ENCODE measurements around the gene PPP1R1A.
A peak's percentile ranks its signal among the peaks of the same experiment; 100 is the strongest.

PPP1R1A gene

GRCh38 chr12:54603173-54603814, 14.8 kb upstream of the PPP1R1A start:
- peak; percentile 67 for DNase-seq

- no peak for DNase-seq
Observed at GRCh38 chr12:54602661-54603060, 14.2 kb upstream of the PPP1R1A start.

DNA sequence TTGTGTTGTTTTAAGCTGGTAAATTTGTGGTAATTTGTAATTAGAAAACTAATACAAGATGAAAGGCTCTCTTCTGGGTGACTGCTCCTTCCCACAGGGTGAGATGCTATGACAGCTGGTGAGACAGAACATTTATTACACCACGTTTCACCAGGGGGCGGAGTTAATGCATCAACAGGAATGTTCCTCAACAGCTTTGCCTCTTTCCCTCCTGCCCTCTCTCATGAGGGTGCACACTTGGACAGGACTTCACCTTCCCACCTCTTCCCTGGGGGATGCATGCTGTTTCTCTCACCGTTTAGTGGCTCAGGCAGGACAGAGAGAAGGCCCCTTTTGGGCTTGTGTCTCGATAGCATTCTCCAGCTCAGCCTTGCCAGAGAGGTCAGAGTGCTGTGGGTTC, 13.4 kb upstream of the PPP1R1A start:
- no peak for DNase-seq

GRCh38 chr12:54598970-54599369, 10.5 kb upstream of the PPP1R1A start:
- DNase-seq, result no peak

GRCh38 chr12:54596526-54596946, 8.1 kb upstream of the PPP1R1A start:
- DNase-seq, result peak; percentile 49

DNA sequence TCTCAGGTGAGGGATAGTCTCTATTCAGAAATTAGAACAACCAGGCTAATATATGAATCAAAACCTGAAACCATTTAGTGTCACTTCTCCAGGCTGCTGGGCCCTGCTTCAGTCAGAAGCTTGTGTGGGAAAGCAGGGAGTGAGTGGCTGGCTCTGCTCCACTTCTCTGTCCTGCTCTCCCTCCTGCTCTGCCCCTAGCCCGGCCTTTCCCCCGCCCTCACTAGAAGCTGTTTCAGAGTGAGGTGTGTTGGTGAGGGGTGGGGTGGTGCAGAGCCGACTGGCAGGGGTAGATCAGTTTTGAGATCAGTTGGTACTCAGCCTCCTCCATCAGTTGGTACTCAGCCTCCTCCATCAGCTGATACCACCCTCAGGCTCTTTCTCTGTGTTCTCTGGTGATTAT, 7.0 kb upstream of the PPP1R1A start:
- DNase-seq, result no peak

DNA sequence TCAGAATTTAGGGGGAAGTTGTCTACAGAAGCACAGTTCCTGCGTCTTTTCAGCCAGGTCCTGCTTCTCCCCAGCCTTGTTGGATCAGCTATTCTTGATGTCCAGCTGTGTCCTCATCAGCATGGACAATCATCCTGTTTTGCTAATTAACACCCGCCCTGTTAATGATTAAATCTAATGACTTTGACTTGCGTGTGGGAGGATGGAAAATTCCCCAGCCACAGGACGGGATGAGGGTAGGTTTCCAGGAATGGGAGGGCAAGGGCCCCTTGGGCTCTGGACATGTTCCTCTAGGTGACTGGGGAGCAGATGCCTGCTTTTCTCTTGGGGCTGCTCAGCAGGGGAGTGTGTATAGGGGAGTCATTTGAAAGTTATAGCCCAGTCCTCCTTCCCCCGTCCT, 5.3 kb upstream of the PPP1R1A start:
- DNase-seq, result no peak

GRCh38 chr12:54593135-54593534, 4.7 kb upstream of the PPP1R1A start:
- DNase-seq, result no peak

DNA sequence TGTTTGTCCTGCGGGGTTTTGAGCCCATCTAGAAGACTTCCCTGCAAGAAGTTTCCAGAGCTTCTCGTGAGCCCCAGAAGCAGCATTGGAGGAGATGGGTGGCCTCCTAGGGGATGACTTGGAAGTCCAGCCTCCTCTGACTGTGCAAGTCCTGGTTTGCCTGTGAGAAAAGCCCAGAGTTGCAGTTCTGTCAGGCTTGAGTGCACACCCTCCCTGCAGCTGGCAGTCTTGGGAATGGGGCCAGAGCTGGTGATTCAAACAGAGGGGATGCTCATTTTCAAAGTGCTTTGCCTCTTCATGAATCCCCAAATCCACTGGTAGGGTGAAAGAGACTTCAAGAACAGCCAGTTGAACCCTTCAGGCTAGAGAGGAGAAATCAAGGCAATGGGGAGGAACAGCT, 3.9 kb upstream of the PPP1R1A start:
- no peak for DNase-seq

DNA sequence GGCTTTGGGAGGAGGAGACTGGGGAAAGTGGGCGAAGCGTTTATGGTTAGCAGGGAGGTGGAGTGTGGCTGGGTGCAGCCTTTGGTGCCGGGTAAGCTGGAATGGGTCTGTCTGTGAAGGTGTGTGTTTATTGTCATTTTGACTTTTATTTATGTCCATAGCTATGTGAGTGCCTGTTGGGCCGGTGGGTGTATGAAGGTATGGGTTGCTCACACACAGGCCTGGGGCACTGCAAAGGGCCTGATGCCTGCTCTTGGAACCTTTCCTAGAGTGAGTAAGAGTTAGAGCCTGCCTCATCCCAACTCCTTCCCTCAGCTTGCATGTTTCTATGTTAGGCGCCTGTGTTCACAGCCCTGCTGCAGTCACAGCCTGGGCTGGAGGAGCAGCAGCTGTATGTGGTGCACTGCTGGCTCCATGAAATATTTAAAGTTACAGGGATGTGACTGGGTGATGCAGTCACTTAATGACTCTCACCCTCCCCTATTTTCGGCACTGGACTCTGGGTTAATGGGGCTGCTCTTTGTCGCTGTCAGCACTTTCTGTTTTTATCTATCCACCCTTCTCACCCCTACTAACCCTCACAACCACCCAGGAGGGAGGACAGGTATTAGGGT, 2.6 kb upstream of the PPP1R1A start:
- no peak for DNase-seq

GRCh38 chr12:54589964-54590363, 1.5 kb upstream of the PPP1R1A start:
- no peak for DNase-seq

DNA sequence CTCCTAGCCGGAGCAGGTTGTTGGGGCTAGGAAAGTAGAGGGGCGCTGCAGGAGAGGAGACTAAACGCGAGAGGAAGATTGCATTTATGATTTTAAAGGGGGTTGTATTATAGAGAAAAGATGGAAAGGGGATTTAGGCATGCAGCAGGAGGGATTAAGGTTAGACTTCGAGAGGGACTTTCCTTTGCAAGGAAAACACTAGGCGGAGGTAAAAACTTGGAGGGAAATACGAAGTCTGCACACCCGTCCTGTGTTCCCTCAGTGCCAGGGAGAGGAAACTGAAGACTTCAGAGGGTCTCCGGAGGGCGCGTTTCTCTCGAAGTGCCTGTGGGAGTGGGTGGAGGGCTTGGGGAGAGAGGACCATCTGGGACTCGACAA, 420 bp upstream of the PPP1R1A start:
- no peak for DNase-seq

DNA sequence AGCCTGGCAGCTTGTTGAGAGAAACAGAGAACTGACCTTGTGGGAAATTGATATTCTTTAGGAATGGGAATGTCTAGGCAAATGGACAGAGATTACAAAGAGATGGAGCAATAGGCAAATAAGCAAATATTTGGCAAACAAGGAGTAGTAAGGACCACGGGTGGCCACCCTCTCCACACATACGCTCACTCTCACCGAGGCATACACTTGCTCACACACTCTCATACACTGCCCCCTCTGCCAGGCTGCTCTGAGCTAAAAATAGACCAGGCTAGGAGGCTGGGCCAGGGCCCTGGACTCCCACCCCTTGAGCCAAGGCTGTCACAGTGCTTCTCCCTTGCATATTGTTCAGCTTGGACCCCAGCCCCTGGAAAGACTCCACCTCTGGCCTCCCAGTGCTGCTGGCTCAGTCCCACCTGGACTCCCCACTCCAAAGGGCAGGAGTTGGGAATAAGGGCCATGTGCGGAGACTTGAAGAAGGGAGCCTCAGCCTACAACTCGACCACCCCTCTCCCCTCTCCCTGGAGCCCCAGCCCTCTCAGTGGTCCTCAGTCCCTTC, 1.1 kb downstream of the PPP1R1A start:
- no peak for DNase-seq

DNA sequence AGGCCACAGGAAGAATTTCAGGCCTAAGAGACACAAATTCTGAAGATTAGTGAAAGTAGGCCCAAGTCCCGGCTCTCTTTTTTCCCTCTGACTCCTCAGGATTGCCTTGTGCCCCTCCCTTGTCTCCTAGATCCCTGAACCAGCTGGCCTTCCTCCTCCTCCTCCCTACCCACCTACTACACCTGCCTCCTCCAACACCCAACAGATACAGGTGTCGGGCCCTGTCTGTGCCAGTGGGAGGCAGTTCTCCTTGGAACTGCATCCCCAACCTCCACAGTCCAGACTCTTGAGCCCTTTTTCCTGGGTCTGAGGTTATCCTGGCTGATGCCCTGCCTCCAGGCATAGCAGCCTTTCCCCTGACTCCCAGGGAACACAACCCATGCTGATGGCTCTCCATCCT, 1.8 kb downstream of the PPP1R1A start:
- DNase-seq, result no peak

GRCh38 chr12:54585243-54585642, 3.2 kb downstream of the PPP1R1A start:
- no peak for DNase-seq

GRCh38 chr12:54584128-54584527, 4.3 kb downstream of the PPP1R1A start:
- no peak for DNase-seq

GRCh38 chr12:54583726-54584125, 4.7 kb downstream of the PPP1R1A start:
- DNase-seq, result no peak

DNA sequence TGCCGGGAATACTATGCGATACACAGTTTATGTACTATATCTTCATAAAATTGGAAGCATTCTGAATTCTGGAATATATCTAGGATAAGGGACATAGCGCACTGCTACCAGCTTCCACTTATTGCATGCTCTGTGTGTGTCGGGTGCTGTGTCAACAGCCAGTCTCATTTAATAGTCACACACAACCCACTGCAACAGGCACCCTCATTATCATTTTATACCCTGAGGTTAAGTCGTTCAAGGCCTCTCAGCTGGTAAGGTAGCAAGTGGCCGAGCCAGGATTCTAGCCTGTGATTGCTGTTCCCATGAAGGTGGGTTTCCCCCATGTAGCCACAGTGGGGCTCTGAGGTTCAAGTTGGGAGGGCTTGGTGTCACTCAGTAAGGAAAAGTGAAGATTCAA, 7.0 kb downstream of the PPP1R1A start:
- DNase-seq, result no peak

DNA sequence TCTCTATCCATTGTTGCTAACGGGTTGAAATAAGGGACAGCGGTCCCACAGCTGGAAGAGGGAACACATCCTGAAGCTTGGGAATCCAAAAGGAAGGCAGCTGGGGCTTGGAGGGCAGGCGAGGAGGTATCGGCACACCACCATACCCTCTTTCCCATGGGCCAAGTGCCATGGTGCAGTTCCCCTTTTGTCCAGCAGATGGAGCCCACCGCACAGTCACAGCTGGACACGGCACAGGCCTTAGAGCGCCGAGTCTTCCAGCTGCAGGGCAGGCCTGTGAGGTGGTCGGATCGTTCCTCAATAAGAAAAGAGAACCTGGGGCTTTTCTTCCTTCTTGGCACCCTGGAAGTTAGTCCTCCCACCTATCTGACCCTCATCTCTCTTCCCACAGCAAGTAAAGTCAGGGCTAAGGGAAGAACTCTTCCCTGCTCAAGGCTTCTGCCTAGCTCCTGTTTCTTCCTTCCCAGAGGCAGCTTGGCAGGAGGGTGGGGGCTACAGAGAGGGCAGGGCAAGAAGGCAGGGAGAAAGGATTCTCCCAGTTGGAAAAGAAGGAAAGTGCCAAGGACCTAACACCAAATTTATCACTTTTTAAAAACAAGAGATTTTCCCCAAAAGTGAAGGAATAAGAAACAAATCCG, 8.6 kb downstream of the PPP1R1A start:
- DNase-seq, result peak; percentile 76

DNA sequence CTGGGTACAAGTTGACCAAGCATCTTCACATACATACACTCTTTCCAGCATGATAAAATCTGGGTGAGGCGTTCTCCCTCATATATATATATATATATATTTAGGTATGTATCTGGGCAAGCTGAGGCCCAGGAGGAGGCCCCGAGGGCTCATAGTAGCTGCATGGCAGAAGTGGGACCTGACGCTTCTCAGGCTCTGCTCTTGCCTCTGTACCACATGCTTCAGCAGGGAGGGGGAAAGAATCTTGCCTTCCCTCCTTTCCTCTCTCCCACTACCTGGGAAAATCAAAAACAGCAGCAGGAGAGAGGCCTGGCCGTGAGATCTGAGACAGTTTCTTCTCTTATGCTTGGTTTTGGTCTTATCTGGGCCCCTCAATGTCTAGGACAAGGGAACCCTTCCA, 9.2 kb downstream of the PPP1R1A start:
- no peak for DNase-seq

DNA sequence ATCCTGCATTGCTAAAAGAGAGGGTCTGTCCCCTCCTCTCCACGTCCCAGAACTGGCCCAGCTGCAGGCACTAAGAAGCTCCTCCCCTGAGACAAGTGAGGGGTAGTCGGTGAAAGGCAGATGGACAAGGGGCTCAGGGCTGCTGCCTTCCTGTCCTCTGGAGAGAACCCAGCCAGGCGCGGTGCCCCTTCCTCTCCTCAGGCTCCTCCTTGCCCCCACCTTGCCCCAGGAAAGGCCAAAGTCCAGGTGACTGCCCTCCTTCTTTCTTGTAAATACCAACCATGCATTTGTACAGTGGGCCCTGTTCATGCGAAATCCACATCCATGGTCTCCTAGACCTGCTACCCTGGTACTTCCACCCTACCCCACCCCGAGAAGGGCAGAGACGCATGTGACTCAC, 9.7 kb downstream of the PPP1R1A start:
- no peak for DNase-seq

DNA sequence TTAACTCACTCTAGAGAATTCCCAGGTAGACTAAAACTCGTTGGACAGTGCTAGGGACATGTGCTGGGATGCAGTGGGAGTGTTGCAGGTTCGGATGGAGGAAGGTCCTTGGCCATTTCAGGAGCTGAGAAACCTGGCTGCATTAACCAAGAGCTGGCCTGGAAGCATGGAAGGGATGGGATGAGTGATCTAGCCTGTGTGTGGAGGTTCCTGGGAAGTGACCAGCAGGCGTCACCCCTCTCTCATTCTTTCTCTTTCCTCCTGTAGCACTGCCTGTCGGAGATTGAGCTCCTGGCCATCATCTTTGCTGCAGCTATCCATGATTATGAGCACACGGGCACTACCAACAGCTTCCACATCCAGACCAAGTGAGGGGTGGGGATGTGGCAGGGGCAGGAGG, 15.6 kb downstream of the PPP1R1A start:
- no peak for DNase-seq

- DNase-seq, result no peak
Observed at GRCh38 chr12:54571193-54572188, 17.0 kb downstream of the PPP1R1A start.

Measured in CD4-positive, alpha-beta T cell treated with Interleukin-21 for 1 hour (primary cell).